IPS-20b (cell line): ENCODE results near the gene KRTAP20-4.

ENCODE experiments used
- H3K27ac ChIP-seq: one replicate; pipeline ENCODE4 v1.5.1; 2013; ENCODE audit warnings: low read length
- H3K27me3 ChIP-seq: 2 replicates; pipeline ENCODE4 v1.6.1; 2013; ENCODE audit warnings: mild to moderate bottlenecking, low read length, inconsistent platforms; ENCODE audit not compliant: insufficient read depth
- H3K36me3 ChIP-seq: 2 replicates; pipeline ENCODE4 v1.6.1; 2013; ENCODE audit warnings: low read depth, mild to moderate bottlenecking, inconsistent platforms, low read length, moderate library complexity; ENCODE audit not compliant: insufficient read depth
- H3K4me1 ChIP-seq: 2 replicates; pipeline ENCODE4 v1.6.1; 2013; ENCODE audit warnings: mild to moderate bottlenecking, control low read depth, inconsistent platforms, low read length, moderate library complexity; ENCODE audit not compliant: insufficient read depth
- H3K4me3 ChIP-seq: 2 replicates; pipeline ENCODE4 v1.5.1; 2013; ENCODE audit warnings: mild to moderate bottlenecking, low read length, inconsistent platforms
- H3K9ac ChIP-seq: 2 replicates; pipeline ENCODE4 v1.6.1; 2013; ENCODE audit warnings: low read depth, mild to moderate bottlenecking, inconsistent platforms, low read length, moderate library complexity
- H3K9me3 ChIP-seq: 2 replicates; pipeline ENCODE4 v1.6.1; 2013; ENCODE audit warnings: mild to moderate bottlenecking, low read depth, low read length, inconsistent platforms; ENCODE audit not compliant: insufficient read depth

KRTAP20-4 gene

GRCh38 chr21:30620522-30620921 lies at the start of gene KRTAP20-4:
Gene KRTAP20-4, plus strand, starts transcription at chr21:30620627.
- Histone ChIP-seq H3K27me3 (no peaks in the 10 kb centered on the region), H3K4me3 (no peak within 1 kb of the TSS), H3K36me3 (no peaks in the 10 kb centered on the region), H3K4me1 (no peaks in the 10 kb centered on the region), H3K9ac (no peak within 1 kb of the TSS), H3K9me3 (peaks cover 13% of the 10 kb centered on the region; the same call in 1 of the 2 replicates), H3K27ac (no peak within 1 kb of the TSS)

- no peaks in the 10 kb centered on the region for H3K4me1 ChIP-seq
- no peaks in the 10 kb centered on the region for H3K36me3 ChIP-seq
- H3K9ac ChIP-seq, result no peak overlapping the region
- H3K4me3 ChIP-seq, result no peak overlapping the region
- H3K27me3 ChIP-seq, result no peaks in the 10 kb centered on the region
- no peaks in the 10 kb centered on the region for H3K9me3 ChIP-seq
- no peak overlapping the region for H3K27ac ChIP-seq
Measured at GRCh38 chr21:30577766-30578165, 42.7 kb upstream of the KRTAP20-4 start.

GRCh38 chr21:30579346-30579745 lies 41.1 kb upstream of the KRTAP20-4 start:
- no peak overlapping the region for H3K27ac ChIP-seq
- H3K27me3 ChIP-seq, result no peaks in the 10 kb centered on the region
- no peaks in the 10 kb centered on the region for H3K36me3 ChIP-seq
- no peaks in the 10 kb centered on the region; the same call in 1 of the 2 replicates for H3K9me3 ChIP-seq
- no peak overlapping the region for H3K4me3 ChIP-seq
- H3K4me1 ChIP-seq, result no peaks in the 10 kb centered on the region
- no peak overlapping the region for H3K9ac ChIP-seq

DNA sequence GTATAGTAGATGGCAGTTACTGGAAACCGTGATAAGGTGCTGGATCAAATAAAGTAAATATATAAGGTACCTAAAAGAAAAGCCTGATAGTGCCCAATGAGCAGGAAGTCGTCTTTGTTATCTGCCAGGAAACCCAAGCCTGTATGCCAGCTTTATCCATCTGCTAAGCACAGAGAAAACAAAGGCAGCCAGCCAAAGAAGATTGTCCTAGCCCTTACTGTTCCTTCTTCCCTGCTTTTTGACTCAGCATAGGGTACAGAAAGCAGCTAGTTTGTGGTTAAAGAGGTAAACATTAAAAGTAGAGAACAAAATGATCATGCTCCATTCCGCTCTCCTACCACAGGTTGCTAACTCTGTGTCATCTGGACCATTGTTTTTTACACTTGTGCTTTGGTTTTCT lies 40.3 kb upstream of the KRTAP20-4 start:
- no peak overlapping the region for H3K4me3 ChIP-seq
- H3K4me1 ChIP-seq, result no peaks in the 10 kb centered on the region
- H3K27ac ChIP-seq, result no peak overlapping the region
- H3K36me3 ChIP-seq, result no peaks in the 10 kb centered on the region
- no peak overlapping the region for H3K9ac ChIP-seq
- no peaks in the 10 kb centered on the region for H3K27me3 ChIP-seq
- no peaks in the 10 kb centered on the region; the same call in 1 of the 2 replicates for H3K9me3 ChIP-seq

GRCh38 chr21:30582870-30583269 lies 37.6 kb upstream of the KRTAP20-4 start:
- H3K4me3 ChIP-seq, result no peak overlapping the region
- no peaks in the 10 kb centered on the region for H3K27me3 ChIP-seq
- no peaks in the 10 kb centered on the region; the same call in 1 of the 2 replicates for H3K9me3 ChIP-seq
- H3K4me1 ChIP-seq, result no peaks in the 10 kb centered on the region
- no peak overlapping the region for H3K9ac ChIP-seq
- H3K36me3 ChIP-seq, result no peaks in the 10 kb centered on the region
- no peak overlapping the region for H3K27ac ChIP-seq

- Histone ChIP-seq H3K27me3 (no peaks in the 10 kb centered on the region), H3K27ac (no peak within 1 kb of the TSS), H3K4me1 (no peaks in the 10 kb centered on the region), H3K9me3 (no peaks in the 10 kb centered on the region), H3K9ac (no peak within 1 kb of the TSS), H3K4me3 (no peak within 1 kb of the TSS), H3K36me3 (no peaks in the 10 kb centered on the region)
Measured at GRCh38 chr21:30590297-30590696, 30.1 kb upstream of the KRTAP20-4 start, which contains the start of gene KRTAP22-2. Gene KRTAP22-2, minus strand, starts transcription at chr21:30590397.

- H3K36me3 ChIP-seq, result no peaks in the 10 kb centered on the region
- no peak within 1 kb of the TSS for H3K4me3 ChIP-seq
Measured at GRCh38 chr21:30592140-30592539, 28.3 kb upstream of the KRTAP20-4 start, which contains the start of gene KRTAP6-3. Gene KRTAP6-3, plus strand, starts transcription at chr21:30592440. Its CDS starts 6 bp downstream, at chr21:30592446.

GRCh38 chr21:30598802-30599201 lies 21.6 kb upstream of the KRTAP20-4 start, which contains the start of gene KRTAP6-2:
Gene KRTAP6-2, minus strand, starts transcription at chr21:30598902. Its CDS starts 28 bp downstream, at chr21:30598874.
- H3K36me3 ChIP-seq, result no peaks in the 10 kb centered on the region
- H3K27me3 ChIP-seq, result no peaks in the 10 kb centered on the region
- H3K27ac ChIP-seq, result no peak within 1 kb of the TSS
- H3K9ac ChIP-seq, result no peak within 1 kb of the TSS
- H3K4me1 ChIP-seq, result no peaks in the 10 kb centered on the region
- no peak within 1 kb of the TSS for H3K4me3 ChIP-seq
- no peaks in the 10 kb centered on the region for H3K9me3 ChIP-seq

More at GRCh38 chr21:30592140-30592539, 28.3 kb upstream of the KRTAP20-4 start, which contains the start of gene KRTAP6-3:
- H3K9me3 ChIP-seq, result no peaks in the 10 kb centered on the region
- H3K9ac ChIP-seq, result no peak within 1 kb of the TSS
- no peak within 1 kb of the TSS for H3K27ac ChIP-seq
- no peaks in the 10 kb centered on the region for H3K27me3 ChIP-seq
- H3K4me1 ChIP-seq, result no peaks in the 10 kb centered on the region

- Histone ChIP-seq H3K4me1 (no peaks in the 10 kb centered on the region), H3K9me3 (no peaks in the 10 kb centered on the region), H3K27me3 (no peaks in the 10 kb centered on the region), H3K9ac (no peak within 1 kb of the TSS), H3K36me3 (no peaks in the 10 kb centered on the region), H3K27ac (no peak within 1 kb of the TSS), H3K4me3 (no peak within 1 kb of the TSS)
Measured at GRCh38 chr21:30600787-30601186, 19.6 kb upstream of the KRTAP20-4 start, which contains the start of gene KRTAP22-1. Gene KRTAP22-1, plus strand, starts transcription at chr21:30601087.

- H3K9me3 ChIP-seq, result no peaks in the 10 kb centered on the region
- H3K4me1 ChIP-seq, result no peaks in the 10 kb centered on the region
- H3K27me3 ChIP-seq, result no peaks in the 10 kb centered on the region
- H3K27ac ChIP-seq, result no peak overlapping the region
- H3K9ac ChIP-seq, result no peak overlapping the region
- H3K4me3 ChIP-seq, result no peak overlapping the region
- no peaks in the 10 kb centered on the region for H3K36me3 ChIP-seq
Measured at GRCh38 chr21:30605968-30606367, 14.5 kb upstream of the KRTAP20-4 start.

- H3K4me1 ChIP-seq, result no peaks in the 10 kb centered on the region
- no peaks in the 10 kb centered on the region for H3K27me3 ChIP-seq
- no peak overlapping the region for H3K9ac ChIP-seq
- no peaks in the 10 kb centered on the region for H3K36me3 ChIP-seq
- no peak overlapping the region for H3K27ac ChIP-seq
- no peak overlapping the region for H3K4me3 ChIP-seq
- no peaks in the 10 kb centered on the region for H3K9me3 ChIP-seq
Measured at GRCh38 chr21:30612132-30612531, 8.3 kb upstream of the KRTAP20-4 start.

GRCh38 chr21:30613836-30614235 lies 6.6 kb upstream of the KRTAP20-4 start, which contains the start of gene KRTAP6-1:
Gene KRTAP6-1, minus strand, starts transcription at chr21:30613930. Its CDS starts 26 bp downstream, at chr21:30613904.
- no peaks in the 10 kb centered on the region for H3K27me3 ChIP-seq
- no peaks in the 10 kb centered on the region for H3K36me3 ChIP-seq
- no peaks in the 10 kb centered on the region for H3K4me1 ChIP-seq
- H3K9me3 ChIP-seq, result no peaks in the 10 kb centered on the region
- H3K9ac ChIP-seq, result no peak within 1 kb of the TSS
- no peak within 1 kb of the TSS for H3K4me3 ChIP-seq
- no peak within 1 kb of the TSS for H3K27ac ChIP-seq
